H1 (cell line): ENCODE results near the gene SLC6A6.

Source experiments
- ASH2L ChIP-seq: fragments of 200-600, 300-600 bp; sonication (generic); IDR thresholded peaks from one replicate; pipeline ENCODE4 v1.7.1; 2017; ENCODE audit warnings: low read length
- BCL11A ChIP-seq, 2 experiments: IDR thresholded peaks; one replicate each; pipeline ENCODE4 v1.6.1; 2011; ENCODE audit warnings: low read depth in 2 of 2, low read length in 2 of 2, mild to moderate bottlenecking in 2 of 2
- EP300 ChIP-seq, 2 experiments: IDR thresholded peaks; 1 replicate in 1 of 2; 2 replicates in 1 of 2; pipeline ENCODE4 v1.6.1; 2011 to 2012; ENCODE audit warnings: low read depth in 2 of 2, low read length in 2 of 2, mild to moderate bottlenecking in 2 of 2, borderline replicate concordance in 1 of 2, inconsistent platforms in 1 of 2, moderate library complexity in 1 of 2
- EZH2 ChIP-seq: fragments of 200-600 bp; sonication (generic); IDR thresholded peaks from 2 replicates; pipeline ENCODE4 v1.7.1; 2012; ENCODE audit warnings: low read depth, mild to moderate bottlenecking, moderate library complexity, low read length, inconsistent platforms; ENCODE audit not compliant: severe bottlenecking
- JUN ChIP-seq: IDR thresholded peaks from 2 replicates; pipeline ENCODE4 v1.6.1; 2011; ENCODE audit warnings: low read depth, mild to moderate bottlenecking, improper control_type of control experiment, low read length
- JUND ChIP-seq: IDR thresholded peaks from 2 replicates; pipeline ENCODE4 v1.6.1; 2011; ENCODE audit warnings: mild to moderate bottlenecking, improper control_type of control experiment, low read length
- PHF8 ChIP-seq: fragments of 200-600 bp; sonication (generic); conservative IDR thresholded peaks from 2 replicates; pipeline ENCODE4 v1.7.1; 2012; ENCODE audit warnings: low read depth, mild to moderate bottlenecking, inconsistent platforms, low read length, moderate library complexity
- POLR2AphosphoS5 ChIP-seq: IDR thresholded peaks from 2 replicates; pipeline ENCODE4 v1.6.1; 2011; ENCODE audit warnings: low read depth, low read length
- RAD21 ChIP-seq, 2 experiments: IDR thresholded peaks in 1 of 2; conservative IDR thresholded peaks in 1 of 2; 2 replicates each; pipeline ENCODE4 v1.6.1; 2011; ENCODE audit warnings: low read depth in 2 of 2, low read length in 2 of 2, improper control_type of control experiment in 1 of 2, inconsistent platforms in 1 of 2, mild to moderate bottlenecking in 1 of 2, moderate library complexity in 1 of 2
- SUZ12 ChIP-seq: fragments of 200-600 bp; sonication (generic); IDR thresholded peaks from 2 replicates; pipeline ENCODE4 v1.6.1; 2012; ENCODE audit warnings: mild to moderate bottlenecking, inconsistent platforms, low read length, moderate library complexity, mixed read lengths
- TF ChIP-seq, protein P1 (sequence below), 3 experiments: IDR thresholded peaks; 1 replicate in 2 of 3; 2 replicates in 1 of 3; pipeline versions ENCODE4 v1.5.1 to v1.6.1; 2011; ENCODE audit warnings: low read length in 3 of 3, mild to moderate bottlenecking in 3 of 3, inconsistent platforms in 2 of 3, low read depth in 1 of 3, moderate library complexity in 1 of 3; ENCODE audit not compliant: insufficient read depth in 1 of 3; ENCODE audit errors: control extremely low read depth in 1 of 3
- TF ChIP-seq, protein P2 (sequence below): IDR thresholded peaks from 2 replicates; pipeline ENCODE4 v1.6.1; 2011; ENCODE audit warnings: low read length, improper control_type of control experiment
- TF ChIP-seq, protein P3 (sequence below): IDR thresholded peaks from 2 replicates; pipeline ENCODE4 v1.6.1; 2012; ENCODE audit warnings: inconsistent platforms

DNA sequence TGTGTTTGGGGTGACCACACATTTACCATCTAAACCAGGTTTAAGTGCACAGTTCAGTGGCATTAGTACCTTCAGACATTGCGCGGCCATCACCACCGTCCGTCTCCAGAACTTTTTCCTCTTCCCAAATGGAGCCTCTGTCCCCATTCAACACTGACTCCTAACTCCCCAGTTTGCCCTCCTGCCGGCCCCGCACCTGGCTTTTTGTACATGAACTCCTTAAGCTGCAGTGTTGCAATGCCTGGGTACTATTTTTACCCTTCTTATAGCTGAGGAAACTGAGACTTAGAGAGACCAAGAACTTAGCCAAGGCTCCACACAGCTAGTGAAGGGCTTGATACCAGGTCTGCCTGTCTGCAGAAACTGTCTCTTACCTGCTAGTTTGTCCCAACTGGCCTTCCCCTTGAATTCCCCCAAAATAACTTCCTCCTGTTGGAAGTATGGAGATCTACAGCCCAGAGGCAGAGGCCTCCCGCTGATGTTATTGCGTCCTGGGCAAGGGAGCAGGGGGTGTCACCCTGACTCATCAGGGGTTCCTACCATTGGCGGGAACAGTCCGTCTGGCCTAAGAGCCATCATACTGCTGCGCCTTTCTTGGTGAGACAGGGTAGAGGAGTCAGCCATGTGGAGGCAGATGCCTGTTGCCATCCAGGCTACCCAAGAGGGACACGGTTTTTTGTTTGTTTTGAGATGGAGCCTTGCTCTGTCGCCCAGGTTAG is 72.1 kb downstream of the SLC6A6 start:
- no peak for TF ChIP-seq RAD21 (IDR thresholded peaks at IDR 0.05 in 1 of 2, conservative IDR thresholded peaks at IDR 0.05 in 1 of 2; ENCODE audit: low read depth in 2 of 2, low read length in 2 of 2)
- TF ChIP-seq, protein P1, sequence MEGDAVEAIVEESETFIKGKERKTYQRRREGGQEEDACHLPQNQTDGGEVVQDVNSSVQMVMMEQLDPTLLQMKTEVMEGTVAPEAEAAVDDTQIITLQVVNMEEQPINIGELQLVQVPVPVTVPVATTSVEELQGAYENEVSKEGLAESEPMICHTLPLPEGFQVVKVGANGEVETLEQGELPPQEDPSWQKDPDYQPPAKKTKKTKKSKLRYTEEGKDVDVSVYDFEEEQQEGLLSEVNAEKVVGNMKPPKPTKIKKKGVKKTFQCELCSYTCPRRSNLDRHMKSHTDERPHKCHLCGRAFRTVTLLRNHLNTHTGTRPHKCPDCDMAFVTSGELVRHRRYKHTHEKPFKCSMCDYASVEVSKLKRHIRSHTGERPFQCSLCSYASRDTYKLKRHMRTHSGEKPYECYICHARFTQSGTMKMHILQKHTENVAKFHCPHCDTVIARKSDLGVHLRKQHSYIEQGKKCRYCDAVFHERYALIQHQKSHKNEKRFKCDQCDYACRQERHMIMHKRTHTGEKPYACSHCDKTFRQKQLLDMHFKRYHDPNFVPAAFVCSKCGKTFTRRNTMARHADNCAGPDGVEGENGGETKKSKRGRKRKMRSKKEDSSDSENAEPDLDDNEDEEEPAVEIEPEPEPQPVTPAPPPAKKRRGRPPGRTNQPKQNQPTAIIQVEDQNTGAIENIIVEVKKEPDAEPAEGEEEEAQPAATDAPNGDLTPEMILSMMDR (IDR thresholded peaks at IDR 0.05; ENCODE audit: control extremely low read depth in 1 of 3, insufficient read depth in 1 of 3, low read depth in 1 of 3, low read length in 3 of 3): no peak
- TF ChIP-seq BCL11A (IDR thresholded peaks at IDR 0.05; ENCODE audit: low read depth in 2 of 2, low read length in 2 of 2): no peak
- no peak for TF ChIP-seq JUND
- TF ChIP-seq, protein P2, sequence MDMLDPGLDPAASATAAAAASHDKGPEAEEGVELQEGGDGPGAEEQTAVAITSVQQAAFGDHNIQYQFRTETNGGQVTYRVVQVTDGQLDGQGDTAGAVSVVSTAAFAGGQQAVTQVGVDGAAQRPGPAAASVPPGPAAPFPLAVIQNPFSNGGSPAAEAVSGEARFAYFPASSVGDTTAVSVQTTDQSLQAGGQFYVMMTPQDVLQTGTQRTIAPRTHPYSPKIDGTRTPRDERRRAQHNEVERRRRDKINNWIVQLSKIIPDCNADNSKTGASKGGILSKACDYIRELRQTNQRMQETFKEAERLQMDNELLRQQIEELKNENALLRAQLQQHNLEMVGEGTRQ: no peak
- TF ChIP-seq SUZ12: no peak
- TF ChIP-seq JUN: no peak
- TF ChIP-seq, protein P3, sequence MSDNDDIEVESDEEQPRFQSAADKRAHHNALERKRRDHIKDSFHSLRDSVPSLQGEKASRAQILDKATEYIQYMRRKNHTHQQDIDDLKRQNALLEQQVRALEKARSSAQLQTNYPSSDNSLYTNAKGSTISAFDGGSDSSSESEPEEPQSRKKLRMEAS: no peak
- no peak for TF ChIP-seq ASH2L
- no peak for TF ChIP-seq EP300 (IDR thresholded peaks at IDR 0.05; ENCODE audit: borderline replicate concordance in 1 of 2, low read depth in 2 of 2, low read length in 2 of 2)
- TF ChIP-seq POLR2AphosphoS5: no peak
- no peak for TF ChIP-seq PHF8
- no peak for TF ChIP-seq EZH2
